Pancreas (tissue), 10 donors: ENCODE results near the gene TNFRSF1A. TPM values are rescaled to one million over a fixed set of nuclear protein-coding genes. Genes with fewer than 3 reads are reported as not detected.

Source experiments
- ATAC-seq, 4 donors: fragments of 200-7000 bp; cut with Tn5 transposase; one replicate each; pipeline versions ENCODE4 v1.8.0 to v1.9.1; 2020; ENCODE audit warnings: mild to moderate bottlenecking in 4 of 4, moderate library complexity in 4 of 4
- DNase-seq, 6 donors: peaks; one replicate each; pipeline ENCODE4 v3.0.0-alpha.2; 2020
- FAIRE-seq: peaks from 2 replicates; lab custom pipeline; 2012; peaks lifted over from hg19 to GRCh38; lab: Jason Lieb, UNC
- H3K27ac ChIP-seq, 4 donors: fragments of 200-600 bp; sonication (generic); 1 replicate in 3 of 4; 2 replicates in 1 of 4; pipeline versions ENCODE4 v1.5.0 to v1.8.0; 2020
- H3K27me3 ChIP-seq, 4 donors: fragments of 200-600 bp; one replicate each; pipeline ENCODE4 v1.8.0; 2021
- H3K36me3 ChIP-seq, 3 donors: fragments of 200-600 bp; sonication (generic) in 1 of 3; one replicate each; pipeline versions ENCODE4 v1.5.0 to v1.8.0; 2020 to 2021
- H3K4me1 ChIP-seq, 3 donors: fragments of 200-600 bp; one replicate each; pipeline ENCODE4 v1.8.0; 2021
- H3K4me3 ChIP-seq, 4 donors: fragments of 200-600 bp; sonication (generic) in 2 of 4; one replicate each; pipeline versions ENCODE4 v1.5.0 to v1.8.0; 2020 to 2021
- H3K9me3 ChIP-seq, 4 donors: fragments of 200-600 bp; one replicate each; pipeline ENCODE4 v1.8.0; 2021
- WGBS, 2 donors: extraction: QIAGEN DNeasy Blood & Tissue Kit; methylation state at CpG; one replicate each; pipeline ENCODE4 v1.1.7; 2013; 5-methylcytosine and 5-hydroxymethylcytosine counted together
- intact Hi-C, 3 donors: fragments of 100-400 bp; cut with DNase I; formaldehyde crosslinking; loops; one replicate each; pipeline versions ENCODE4 v1.11.1 to v1.14.2; 2022
- polyA plus RNA-seq, 2 donors: library from polyadenylated mRNA; stranded (reverse); fragments of 200-250 nt; gene quantifications; one replicate each; pipeline ENCODE4 v1.2.3, GENCODE V29; 2013
- total RNA-seq, 6 donors: library from RNA; stranded (reverse); fragmentation: NEBNext Ultra II Directional in 4 of 6; extraction: Animal tissue kit (Norgen Biotek cat#: 25700) in 4 of 6; gene quantifications; one replicate each; pipeline versions ENCODE4 v1.2.1 to v1.2.4, GENCODE V29; 2021 to 2023
- TF ChIP-seq, protein P1 (sequence below), 4 donors: fragments of 200-600 bp; sonication (generic) in 3 of 4; IDR thresholded peaks; one replicate each; pipeline versions ENCODE4 v1.5.0 to v1.8.0; 2021; ENCODE audit warnings: antibody characterized with exemption in 4 of 4
- donor health status: healthy with polysubstance abuse.
- donor health status: DM: no; HTN: no; CAD: no; lungs with moderate emphysema.
- donor health status: DM: no; HTN: no; CAD: no.
- donor health status: control.
- donor health status: control.
- donor health status: Bipolar disorder and iron deficiency.
- donor health status: DM: yes; HTN: yes; CAD: no.
- donor health status: DM: no; HTN: no; CAD: no.
- donor health status: DM: no; HTN: no; CAD: no.
- donor health status: DM: yes; HTN: yes; CAD: no.

TNFRSF1A gene
- total and polyA plus RNA-seq, 8 donors = 23.5 to 68.1 (median 36.6) TPM

- Histone ChIP-seq H3K4me3 (no peak overlapping the region), H3K27me3 (no peaks in the 10 kb centered on the region), H3K36me3 (no peaks in the 10 kb centered on the region), H3K4me1 (peaks cover 0 to 8% (median 0%) of the 10 kb centered on the region in 3 donors), H3K27ac (peak overlapping the region; percentile 35 to 86 (median 64)), H3K9me3 (no peaks in the 10 kb centered on the region)
- intact Hi-C loops = no loop called here
- 42 to 44% methylated on average over 14 to 15 of the region's 15 CpGs for WGBS, 2 donors
- FAIRE-seq (no peak), DNase-seq (peak in 4 of 6 donors; percentile 61 to 73 (median 64)), ATAC-seq (peak; percentile 12 to 73 (median 65))
- TF ChIP-seq, protein P1, sequence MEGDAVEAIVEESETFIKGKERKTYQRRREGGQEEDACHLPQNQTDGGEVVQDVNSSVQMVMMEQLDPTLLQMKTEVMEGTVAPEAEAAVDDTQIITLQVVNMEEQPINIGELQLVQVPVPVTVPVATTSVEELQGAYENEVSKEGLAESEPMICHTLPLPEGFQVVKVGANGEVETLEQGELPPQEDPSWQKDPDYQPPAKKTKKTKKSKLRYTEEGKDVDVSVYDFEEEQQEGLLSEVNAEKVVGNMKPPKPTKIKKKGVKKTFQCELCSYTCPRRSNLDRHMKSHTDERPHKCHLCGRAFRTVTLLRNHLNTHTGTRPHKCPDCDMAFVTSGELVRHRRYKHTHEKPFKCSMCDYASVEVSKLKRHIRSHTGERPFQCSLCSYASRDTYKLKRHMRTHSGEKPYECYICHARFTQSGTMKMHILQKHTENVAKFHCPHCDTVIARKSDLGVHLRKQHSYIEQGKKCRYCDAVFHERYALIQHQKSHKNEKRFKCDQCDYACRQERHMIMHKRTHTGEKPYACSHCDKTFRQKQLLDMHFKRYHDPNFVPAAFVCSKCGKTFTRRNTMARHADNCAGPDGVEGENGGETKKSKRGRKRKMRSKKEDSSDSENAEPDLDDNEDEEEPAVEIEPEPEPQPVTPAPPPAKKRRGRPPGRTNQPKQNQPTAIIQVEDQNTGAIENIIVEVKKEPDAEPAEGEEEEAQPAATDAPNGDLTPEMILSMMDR (IDR thresholded peaks at IDR 0.05) = no peak
These were observed 29.3 kb upstream of the TNFRSF1A start for GRCh38 chr12:6370994-6371754.

DNA sequence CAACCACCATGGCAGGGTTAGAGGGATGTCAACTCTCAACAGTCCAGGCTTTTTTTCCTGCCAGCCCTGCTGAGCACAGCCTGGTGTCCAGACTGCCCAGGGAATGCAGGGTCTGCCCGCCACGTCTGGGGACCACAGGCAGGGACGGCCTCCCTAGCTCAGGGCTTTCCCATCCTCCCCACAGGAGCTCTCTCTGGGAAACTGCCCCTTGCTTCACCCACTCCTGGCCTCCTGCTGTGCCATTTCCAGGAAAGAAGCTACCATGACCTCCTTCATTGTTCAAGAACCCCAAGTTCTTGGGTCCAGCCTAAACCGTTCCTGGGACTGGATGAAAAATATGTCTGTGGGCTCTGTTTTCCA lies 28.7 kb upstream of the TNFRSF1A start:
- TF ChIP-seq, protein P1 (IDR thresholded peaks at IDR 0.05) = no peak
- H3K9me3 ChIP-seq = no peaks in the 10 kb centered on the region
- no peak overlapping the region for H3K4me3 ChIP-seq
- no peak for ATAC-seq
- no peak for DNase-seq
- H3K27me3 ChIP-seq = no peaks in the 10 kb centered on the region
- H3K36me3 ChIP-seq = no peaks in the 10 kb centered on the region
- FAIRE-seq = no peak
- 81 to 88% methylated on average over 4 of the region's 4 CpGs for WGBS, 2 donors
- intact Hi-C loops = no loop called here
- peaks cover 0 to 4% (median 0%) of the 10 kb centered on the region in 3 donors for H3K4me1 ChIP-seq
- H3K27ac ChIP-seq = peak overlapping the region; percentile 35 to 85 (median 64)

DNA sequence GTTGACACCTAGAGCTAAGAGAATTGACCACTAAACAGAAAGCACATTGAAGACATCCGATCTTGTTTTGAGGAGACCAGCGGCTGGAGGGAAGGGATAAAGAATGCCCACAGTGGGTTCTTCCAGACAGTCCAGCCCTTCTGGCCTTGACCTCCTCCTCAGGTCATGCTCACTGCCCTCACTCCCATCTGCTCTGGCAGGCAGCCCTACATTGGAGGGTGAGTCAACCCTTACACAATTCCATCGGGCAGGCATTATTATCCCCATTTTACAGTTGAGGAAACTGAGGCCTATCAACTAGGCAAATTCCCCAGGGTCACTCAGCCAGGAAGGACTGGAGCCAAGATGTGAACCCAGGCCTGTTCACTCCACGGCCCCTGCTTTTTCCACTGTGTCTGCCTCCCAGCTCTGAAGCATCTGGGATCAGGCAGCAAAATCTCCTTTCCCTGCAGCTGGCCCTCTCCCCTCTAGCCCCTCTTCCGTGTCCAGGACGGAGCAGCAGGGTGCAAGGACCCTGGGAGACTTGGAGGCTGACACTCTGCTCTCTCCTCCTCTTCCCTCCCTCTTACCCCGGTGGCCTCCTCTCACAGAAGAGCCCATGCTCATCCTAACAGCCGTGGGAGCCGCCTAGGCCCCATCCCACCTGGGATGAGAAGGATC lies 28.2 kb upstream of the TNFRSF1A start:
- FAIRE-seq = no peak
- H3K4me3 ChIP-seq = no peak overlapping the region
- intact Hi-C loops = no loop called here
- DNase-seq = peak in 1 of 6 donors; percentile 35
- no peaks in the 10 kb centered on the region for H3K9me3 ChIP-seq
- no peaks in the 10 kb centered on the region for H3K27me3 ChIP-seq
- peaks cover 0 to 4% (median 0%) of the 10 kb centered on the region in 3 donors for H3K4me1 ChIP-seq
- no peaks in the 10 kb centered on the region for H3K36me3 ChIP-seq
- TF ChIP-seq, protein P1 (IDR thresholded peaks at IDR 0.05) = no peak
- ATAC-seq = no peak
- 80 to 83% methylated on average over 9 of the region's 9 CpGs for WGBS, 2 donors
- peak overlapping the region; percentile 35 to 85 (median 64) for H3K27ac ChIP-seq

GRCh38 chr12:6368906-6369525 lies 27.1 kb upstream of the TNFRSF1A start:
- H3K36me3 ChIP-seq = no peaks in the 10 kb centered on the region
- WGBS, 2 donors = 63 to 72% methylated on average over 9 of the region's 9 CpGs
- H3K27ac ChIP-seq = peak overlapping the region in 2 of 4 donors; percentile 80 to 85
- DNase-seq (peak in 1 of 6 donors; percentile 40), ATAC-seq (peak in 2 of 4 donors; percentile 2 to 3), FAIRE-seq (no peak)
- peaks cover 0 to 6% (median 0%) of the 10 kb centered on the region in 3 donors for H3K4me1 ChIP-seq
- no peaks in the 10 kb centered on the region for H3K9me3 ChIP-seq
- no peaks in the 10 kb centered on the region for H3K27me3 ChIP-seq
- intact Hi-C loops = no loop called here
- H3K4me3 ChIP-seq = no peak overlapping the region
- TF ChIP-seq, protein P1 (IDR thresholded peaks at IDR 0.05) = no peak
